Kidney epithelial cell (primary cell): ENCODE measurements around the gene KRT38. TPM values are rescaled to one million over a fixed set of nuclear protein-coding genes. Genes with fewer than 3 reads are reported as not detected.

Experiments used
- total RNA-seq: library from RNA; depleted of rRNA; stranded (reverse); fragments of >200 nt; gene quantifications from 2 replicates; pipeline ENCODE4 v1.2.3, GENCODE V29; 2015

KRT38 gene
- total RNA-seq, 1 donor from 2014 or later = not detected

Other genes starting within 250 kb of the KRT38 start
- gene KRTAP9-2, start 214.3 kb downstream of the KRT38 start, total RNA-seq = not detected in 2 replicates
- not detected in 2 replicates for gene KRTAP9-3, start 208.5 kb downstream of the KRT38 start, total RNA-seq
- not detected in 2 replicates for gene KRTAP9-8, start 203.0 kb downstream of the KRT38 start, total RNA-seq
- gene KRTAP9-4, start 191.3 kb downstream of the KRT38 start, total RNA-seq = not detected in 2 replicates
- gene KRTAP9-9, start 185.6 kb downstream of the KRT38 start, total RNA-seq = not detected in 2 replicates
- not detected in 2 replicates for gene KRTAP9-6, start 175.6 kb downstream of the KRT38 start, total RNA-seq
- gene KRTAP9-7, start 165.3 kb downstream of the KRT38 start, total RNA-seq = not detected in 2 replicates
- gene KRTAP29-1, start 138.1 kb downstream of the KRT38 start, total RNA-seq = not detected in 2 replicates
- gene KRTAP16-1, start 131.7 kb downstream of the KRT38 start, total RNA-seq = not detected in 2 replicates
- not detected in 2 replicates for gene KRTAP17-1, start 125.3 kb downstream of the KRT38 start, total RNA-seq
- not detected in 2 replicates for gene KRT33A, start 90.2 kb downstream of the KRT38 start, total RNA-seq
- gene KRT33B, start 71.2 kb downstream of the KRT38 start, total RNA-seq = 0.17 TPM in 1 of 2 replicates, not detected in the other
- gene KRT34, start 58.7 kb downstream of the KRT38 start, total RNA-seq = 2.5 and 5.5 TPM in 2 replicates
- gene KRT31, start 43.4 kb downstream of the KRT38 start, total RNA-seq = not detected in 2 replicates
- gene KRT37, start 16.4 kb downstream of the KRT38 start, total RNA-seq = not detected in 2 replicates
- not detected in 2 replicates for gene KRT32, start 26.4 kb upstream of the KRT38 start, total RNA-seq
- gene KRT35, start 40.2 kb upstream of the KRT38 start, total RNA-seq = not detected in 2 replicates
- gene KRT36, start 48.9 kb upstream of the KRT38 start, total RNA-seq = not detected in 2 replicates
- gene KRT13, start 64.6 kb upstream of the KRT38 start, total RNA-seq = 0.96 TPM in 1 of 2 replicates, not detected in the other
- gene KRT15, start 77.9 kb upstream of the KRT38 start, total RNA-seq = 1.3 and 1.6 TPM in 2 replicates
- 851 and 925 TPM in 2 replicates for gene KRT19, start 87.3 kb upstream of the KRT38 start, total RNA-seq
- gene KRT9, start 131.1 kb upstream of the KRT38 start, total RNA-seq = not detected in 2 replicates
- not detected in 2 replicates for gene KRT14, start 145.9 kb upstream of the KRT38 start, total RNA-seq
- 4.2 and 4.8 TPM in 2 replicates for gene KRT16, start 171.8 kb upstream of the KRT38 start, total RNA-seq
- gene KRT17, start 183.6 kb upstream of the KRT38 start, total RNA-seq = 208 and 216 TPM in 2 replicates
- gene EIF1, start 247.9 kb upstream of the KRT38 start, total RNA-seq = 318 and 368 TPM in 2 replicates